ENCODE data around the gene XIST.
"Not testable (repeated sequence)": the region's sequence is repeated elsewhere in the genome, so short reads cannot be mapped to it uniquely, and the experiment has no call there.

Gene XIST

GRCh38 chrX:73817393-73818199 lies 34.9 kb downstream of the XIST start:
- peaks cover 48% of the 10 kb centered on the region for H4K20me1 ChIP-seq
- no peak overlapping the region for H3K4me2 ChIP-seq
- no peaks in the 10 kb centered on the region for H3K9me3 ChIP-seq

GRCh38 chrX:73812256-73812655 lies 40.3 kb downstream of the XIST start:
- no peaks in the 10 kb centered on the region for H3K4me1 ChIP-seq
- H3K4me3 ChIP-seq, result no peak overlapping the region
- H3K9ac ChIP-seq, result no peak overlapping the region
- H3K27ac ChIP-seq, result no peak overlapping the region
- no peaks in the 10 kb centered on the region; the same call in 1 of the 2 replicates for H4K20me1 ChIP-seq
- no peaks in the 10 kb centered on the region for H3K36me3 ChIP-seq
- no peaks in the 10 kb centered on the region for H3K9me3 ChIP-seq
- TF ChIP-seq Cebpa-rat (IDR thresholded peaks at IDR 0.05), result no peak
- no peak overlapping the region for H3K4me2 ChIP-seq
- H3K27me3 ChIP-seq, result no peaks in the 10 kb centered on the region

More at GRCh38 chrX:73817393-73818199, 34.9 kb downstream of the XIST start:
- H3K27me3 ChIP-seq, result no peaks in the 10 kb centered on the region
- no peak for TF ChIP-seq Cebpa-rat (IDR thresholded peaks at IDR 0.05)
- H3K36me3 ChIP-seq, result peaks cover 10% of the 10 kb centered on the region; the same call in 1 of the 2 replicates
- no peak overlapping the region for H3K9ac ChIP-seq
- no peaks in the 10 kb centered on the region for H3K4me1 ChIP-seq
- H3K4me3 ChIP-seq, result no peak overlapping the region
- no peak overlapping the region for H3K27ac ChIP-seq

GRCh38 chrX:73804109-73804508 lies 48.4 kb downstream of the XIST start:
- not testable (repeated sequence) for H3K36me3 ChIP-seq, H3K27me3 ChIP-seq, H3K4me2 ChIP-seq, H3K4me3 ChIP-seq, H3K4me1 ChIP-seq, H4K20me1 ChIP-seq, H3K9ac ChIP-seq, H3K27ac ChIP-seq
- peaks cover 10% of the 10 kb centered on the region; the same call in 1 of the 2 replicates for H3K9me3 ChIP-seq

- no peak overlapping the region for H3K27ac ChIP-seq
- H3K4me3 ChIP-seq, result no peak overlapping the region
- H3K4me1 ChIP-seq, result no peaks in the 10 kb centered on the region
- H3K9me3 ChIP-seq, result peaks cover 10% of the 10 kb centered on the region; the same call in 1 of the 2 replicates
- TF ChIP-seq Cebpa-rat (IDR thresholded peaks at IDR 0.05), result no peak
- no peaks in the 10 kb centered on the region for H4K20me1 ChIP-seq
- H3K27me3 ChIP-seq, result no peaks in the 10 kb centered on the region
- H3K9ac ChIP-seq, result no peak overlapping the region
- no peaks in the 10 kb centered on the region for H3K36me3 ChIP-seq
- no peak overlapping the region for H3K4me2 ChIP-seq
Measured at GRCh38 chrX:73799888-73800287, 52.6 kb downstream of the XIST start.

GRCh38 chrX:73792511-73792910 lies 60.0 kb downstream of the XIST start:
- not testable (repeated sequence) for H3K9me3 ChIP-seq, H3K9ac ChIP-seq, H3K27me3 ChIP-seq

GRCh38 chrX:73785493-73785892 lies 67.0 kb downstream of the XIST start:
- no peaks in the 10 kb centered on the region for H4K20me1 ChIP-seq
- no peaks in the 10 kb centered on the region for H3K36me3 ChIP-seq
- H3K9me3 ChIP-seq, result no peaks in the 10 kb centered on the region
- no peak for TF ChIP-seq Cebpa-rat (IDR thresholded peaks at IDR 0.05)
- no peak overlapping the region for H3K4me2 ChIP-seq
- H3K4me1 ChIP-seq, result no peaks in the 10 kb centered on the region
- no peak overlapping the region for H3K9ac ChIP-seq
- H3K27me3 ChIP-seq, result no peaks in the 10 kb centered on the region
- no peak overlapping the region for H3K4me3 ChIP-seq
- H3K27ac ChIP-seq, result no peak overlapping the region

More at GRCh38 chrX:73792511-73792910, 60.0 kb downstream of the XIST start:
- H3K4me1 ChIP-seq, H3K36me3 ChIP-seq, H3K4me2 ChIP-seq, H3K4me3 ChIP-seq, H4K20me1 ChIP-seq, H3K27ac ChIP-seq: not testable (repeated sequence)

Data from BLaER1 (cell line).